Liver (tissue), 3 donors: Measurements from ENCODE around the gene PRG2.

Experiments used
- CTCF ChIP-seq: fragments of 150-350 bp; IDR thresholded peaks from 2 replicates; pipeline ENCODE4 v1.5.1; 2017; ENCODE audit warnings: improper control_type of control experiment, low read depth, low read length; ENCODE audit not compliant: missing input control
- EGR1 ChIP-seq, 2 donors: IDR thresholded peaks; 2 replicates each; pipeline ENCODE4 v1.6.1; 2016 to 2018; ENCODE audit warnings: antibody characterized with exemption in 2 of 2, low read depth in 2 of 2
- JUND ChIP-seq, 2 donors: IDR thresholded peaks; 2 replicates each; pipeline ENCODE4 v1.6.1; 2016; ENCODE audit warnings: antibody characterized with exemption in 2 of 2
- RXRA ChIP-seq, 2 donors: IDR thresholded peaks; 2 replicates each; pipeline ENCODE4 v1.6.1; 2017 to 2018; ENCODE audit warnings: antibody characterized with exemption in 2 of 2, mild to moderate bottlenecking in 1 of 2
- SP1 ChIP-seq: IDR thresholded peaks from 2 replicates; pipeline ENCODE4 v1.6.1; 2018; ENCODE audit warnings: antibody characterized with exemption, mild to moderate bottlenecking
- TAF1 ChIP-seq: conservative IDR thresholded peaks from 2 replicates; pipeline ENCODE4 v1.6.1; 2016; ENCODE audit warnings: antibody characterized with exemption, mild to moderate bottlenecking
- YY1 ChIP-seq: IDR thresholded peaks from 2 replicates; pipeline ENCODE4 v1.6.1; 2016; ENCODE audit warnings: antibody characterized with exemption, mild to moderate bottlenecking
- TF ChIP-seq, protein P1 (sequence below): IDR thresholded peaks from 2 replicates; pipeline ENCODE4 v1.6.1; 2016; ENCODE audit warnings: antibody characterized with exemption
- donor health status: healthy.
- donor health status: healthy.

GRCh38 chr11:57427727-57428082, 37.3 kb upstream of the PRG2 start:
- no peak for TF ChIP-seq EGR1 (IDR thresholded peaks at IDR 0.05; ENCODE audit: low read depth in 2 of 2)
- TF ChIP-seq CTCF: no peak
- no peak for TF ChIP-seq JUND (IDR thresholded peaks at IDR 0.05)
- TF ChIP-seq YY1: no peak
- TF ChIP-seq, protein P1, sequence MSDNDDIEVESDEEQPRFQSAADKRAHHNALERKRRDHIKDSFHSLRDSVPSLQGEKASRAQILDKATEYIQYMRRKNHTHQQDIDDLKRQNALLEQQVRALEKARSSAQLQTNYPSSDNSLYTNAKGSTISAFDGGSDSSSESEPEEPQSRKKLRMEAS: no peak
- TF ChIP-seq RXRA (IDR thresholded peaks at IDR 0.05): no peak
- TF ChIP-seq SP1: no peak
- TF ChIP-seq TAF1: no peak
